CD4-positive, alpha-beta T cell (primary cell): ENCODE results near the gene OR51A4. TPM values are rescaled to one million over a fixed set of nuclear protein-coding genes. Genes with fewer than 3 reads are reported as not detected.

Experiments used
- ATAC-seq: fragments of 200-7000 bp; cut with Tn5 transposase; one replicate; pipeline ENCODE4 v1.10.0; 2022; ENCODE audit warnings: mild to moderate bottlenecking; ENCODE audit not compliant: poor library complexity
- CTCF ChIA-PET: fragments of 350-600 bp; sonication (Branson Sonifier 250); formaldehyde crosslinking; loops from one replicate; lab custom pipeline; 2021; ENCODE audit warnings: antibody characterized with exemption, inconsistent platforms; lab: Charles Lee
- POLR2A ChIA-PET: fragments of 350-600 bp; sonication (Branson Sonifier 250); formaldehyde crosslinking; loops from one replicate; lab custom pipeline; 2021; ENCODE audit warnings: antibody characterized with exemption, inconsistent platforms; lab: Charles Lee
- DNase-seq, 14 experiments: peaks; one replicate each; pipeline ENCODE4 v3.0.0-alpha.2; 2013 to 2020; ENCODE audit warnings: mixed read lengths in 2 of 14
- H3K27ac ChIP-seq, 2 donors: one replicate each; pipeline versions ENCODE4 v1.5.1 to v1.7.0; 2013; ENCODE audit warnings: low read length in 2 of 2, low read depth in 1 of 2, mild to moderate bottlenecking in 1 of 2
- H3K27me3 ChIP-seq, 2 experiments: 1 replicate in 1 of 2; 2 replicates in 1 of 2; pipeline versions ENCODE4 v1.6.1 to v1.7.0; 2013; ENCODE audit warnings: low read length in 2 of 2, control low read depth in 1 of 2, mild to moderate bottlenecking in 1 of 2, moderate library complexity in 1 of 2; ENCODE audit not compliant: insufficient read depth in 2 of 2, control insufficient read depth in 1 of 2
- H3K36me3 ChIP-seq: one replicate; pipeline ENCODE4 v1.6.1; 2013; ENCODE audit warnings: low read length, control low read depth; ENCODE audit not compliant: insufficient read depth
- H3K4me1 ChIP-seq: one replicate; pipeline ENCODE4 v1.6.1; 2013; ENCODE audit warnings: low read length, control low read depth; ENCODE audit not compliant: insufficient read depth
- H3K4me3 ChIP-seq: one replicate; pipeline ENCODE4 v1.5.1; 2013; ENCODE audit warnings: mild to moderate bottlenecking, low read length, moderate library complexity
- H3K9me3 ChIP-seq, 2 experiments: 1 replicate in 1 of 2; 2 replicates in 1 of 2; pipeline versions ENCODE4 v1.6.1 to v1.7.0; 2013; ENCODE audit warnings: low read length in 2 of 2, mild to moderate bottlenecking in 2 of 2, control low read depth in 1 of 2, moderate library complexity in 1 of 2; ENCODE audit not compliant: control insufficient read depth in 1 of 2, insufficient read depth in 1 of 2
- H3K27ac Mint-ChIP-seq: one replicate; pipeline ENCODE4 v1.8.0; 2020; ENCODE audit warnings: mixed read lengths
- H3K27me3 Mint-ChIP-seq: one replicate; pipeline ENCODE4 v1.8.0; 2021; ENCODE audit warnings: mixed read lengths
- H3K36me3 Mint-ChIP-seq: one replicate; pipeline ENCODE4 v1.8.0; 2021; ENCODE audit warnings: low read depth, mixed read lengths
- H3K4me1 Mint-ChIP-seq: one replicate; pipeline ENCODE4 v1.8.0; 2021; ENCODE audit warnings: low read depth, mixed read lengths
- H3K4me3 Mint-ChIP-seq: one replicate; pipeline ENCODE4 v1.8.0; 2020; ENCODE audit warnings: mild to moderate bottlenecking, mixed read lengths
- H3K9me3 Mint-ChIP-seq: one replicate; pipeline ENCODE4 v1.8.0; 2020; ENCODE audit warnings: mixed read lengths
- intact Hi-C, 2 experiments: fragments of 100-400 bp; cut with DNase I in 1 of 2; cut with micrococcal nuclease in 1 of 2; formaldehyde crosslinking; loops; one replicate each; pipeline versions ENCODE4 v1.15.1 to v1.9.0; 2023 to 2025; cut with DNase I, micrococcal nuclease
- total RNA-seq, 174 experiments: library from RNA in 2 of 174; stranded (reverse) in 2 of 174; gene quantifications; one replicate each; pipeline ENCODE4 v1.2.3 and lab custom pipeline; 2021 to 2026
- TF ChIP-seq, protein P1 (sequence below): fragments of 200-600 bp; IDR thresholded peaks from one replicate; pipeline ENCODE4 v1.8.0; 2022; ENCODE audit warnings: antibody characterized with exemption, mild to moderate bottlenecking

Gene OR51A4
- total RNA-seq, 2 experiments from 2014 or later = not detected

DNA sequence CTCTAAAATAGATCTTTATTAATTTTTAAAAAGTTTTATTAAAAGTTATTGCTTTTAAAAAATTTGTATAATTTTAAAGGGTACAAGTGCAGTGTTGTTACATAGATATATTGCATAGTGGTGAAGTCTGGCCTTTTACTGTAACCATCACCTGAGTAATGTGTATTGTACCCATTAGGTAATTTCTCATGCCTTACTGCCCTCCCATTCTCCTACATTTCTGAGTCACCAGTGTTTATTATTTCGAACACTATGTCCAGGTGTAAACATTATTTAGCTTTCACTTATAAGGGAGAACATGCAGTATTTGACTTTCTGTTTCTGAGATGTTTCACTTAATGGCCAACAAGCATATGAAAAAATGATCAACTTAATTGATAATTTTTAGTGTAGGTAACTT is 25.6 kb downstream of the OR51A4 start:
- H3K4me1 Mint-ChIP-seq = no peaks in the 10 kb centered on the region
- H3K27me3 Mint-ChIP-seq = peaks cover 12% of the 10 kb centered on the region
- H3K9me3 Mint-ChIP-seq = no peaks in the 10 kb centered on the region
- H3K4me3 ChIP-seq = no peak overlapping the region
- no peak overlapping the region for H3K27ac Mint-ChIP-seq
- ChIA-PET CTCF (no interaction called here), POLR2A (no interaction called here)
- intact Hi-C loops = no loop called here
- no peaks in the 10 kb centered on the region for H3K4me1 ChIP-seq
- no peak overlapping the region for H3K4me3 Mint-ChIP-seq
- no peaks in the 10 kb centered on the region for H3K36me3 ChIP-seq
- no peak overlapping the region for H3K27ac ChIP-seq
- DNase-seq (no peak), ATAC-seq (no peak)
- no peaks in the 10 kb centered on the region for H3K27me3 ChIP-seq
- TF ChIP-seq, protein P1, sequence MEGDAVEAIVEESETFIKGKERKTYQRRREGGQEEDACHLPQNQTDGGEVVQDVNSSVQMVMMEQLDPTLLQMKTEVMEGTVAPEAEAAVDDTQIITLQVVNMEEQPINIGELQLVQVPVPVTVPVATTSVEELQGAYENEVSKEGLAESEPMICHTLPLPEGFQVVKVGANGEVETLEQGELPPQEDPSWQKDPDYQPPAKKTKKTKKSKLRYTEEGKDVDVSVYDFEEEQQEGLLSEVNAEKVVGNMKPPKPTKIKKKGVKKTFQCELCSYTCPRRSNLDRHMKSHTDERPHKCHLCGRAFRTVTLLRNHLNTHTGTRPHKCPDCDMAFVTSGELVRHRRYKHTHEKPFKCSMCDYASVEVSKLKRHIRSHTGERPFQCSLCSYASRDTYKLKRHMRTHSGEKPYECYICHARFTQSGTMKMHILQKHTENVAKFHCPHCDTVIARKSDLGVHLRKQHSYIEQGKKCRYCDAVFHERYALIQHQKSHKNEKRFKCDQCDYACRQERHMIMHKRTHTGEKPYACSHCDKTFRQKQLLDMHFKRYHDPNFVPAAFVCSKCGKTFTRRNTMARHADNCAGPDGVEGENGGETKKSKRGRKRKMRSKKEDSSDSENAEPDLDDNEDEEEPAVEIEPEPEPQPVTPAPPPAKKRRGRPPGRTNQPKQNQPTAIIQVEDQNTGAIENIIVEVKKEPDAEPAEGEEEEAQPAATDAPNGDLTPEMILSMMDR = no peak
- no peaks in the 10 kb centered on the region for H3K36me3 Mint-ChIP-seq
- H3K9me3 ChIP-seq = peaks cover 0 to 4% of the 10 kb centered on the region in 2 experiments

DNA sequence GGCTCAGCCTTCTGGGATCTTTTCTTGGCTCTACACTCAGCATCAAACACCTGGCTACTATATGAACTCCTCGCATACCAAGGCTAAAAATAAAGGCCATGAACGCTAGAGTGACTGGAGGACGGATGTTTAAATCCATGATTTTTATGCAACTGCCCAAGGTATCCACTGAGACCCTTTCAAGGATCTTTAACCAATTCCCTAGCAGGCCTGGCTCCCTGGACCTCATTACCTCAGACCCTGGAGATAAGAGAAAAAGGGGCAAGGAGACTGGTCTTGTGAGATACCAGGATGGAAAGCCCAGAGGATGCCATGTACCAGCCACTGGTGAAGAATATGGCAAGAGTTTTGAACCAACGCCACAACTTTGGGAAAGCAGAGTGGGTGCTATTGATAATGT is 28.2 kb downstream of the OR51A4 start, which contains the start of gene OR51G2:
TSS of gene OR51G2 (minus strand) at position 101 of the 400 bp plus-strand sequence. CDS start 3,687 bp downstream, outside the sequence.
- POLR2A ChIA-PET = no interaction called here
- H3K9me3 Mint-ChIP-seq = no peaks in the 10 kb centered on the region
- CTCF ChIA-PET = no interaction called here
- intact Hi-C loops = no loop called here
- H3K4me3 Mint-ChIP-seq = no peak within 1 kb of the TSS
- TF ChIP-seq, protein P1 = no peak
- no peaks in the 10 kb centered on the region for H3K36me3 Mint-ChIP-seq
- Histone ChIP-seq H3K36me3 (no peaks in the 10 kb centered on the region), H3K4me3 (no peak within 1 kb of the TSS), H3K9me3 (peaks cover 0 to 4% of the 10 kb centered on the region in 2 experiments), H3K27ac (no peak within 1 kb of the TSS), H3K4me1 (no peaks in the 10 kb centered on the region), H3K27me3 (no peaks in the 10 kb centered on the region)
- no peak within 1 kb of the TSS for H3K27ac Mint-ChIP-seq
- ATAC-seq (no peak), DNase-seq (no peak)
- H3K27me3 Mint-ChIP-seq = peaks cover 12% of the 10 kb centered on the region
- no peaks in the 10 kb centered on the region for H3K4me1 Mint-ChIP-seq

DNA sequence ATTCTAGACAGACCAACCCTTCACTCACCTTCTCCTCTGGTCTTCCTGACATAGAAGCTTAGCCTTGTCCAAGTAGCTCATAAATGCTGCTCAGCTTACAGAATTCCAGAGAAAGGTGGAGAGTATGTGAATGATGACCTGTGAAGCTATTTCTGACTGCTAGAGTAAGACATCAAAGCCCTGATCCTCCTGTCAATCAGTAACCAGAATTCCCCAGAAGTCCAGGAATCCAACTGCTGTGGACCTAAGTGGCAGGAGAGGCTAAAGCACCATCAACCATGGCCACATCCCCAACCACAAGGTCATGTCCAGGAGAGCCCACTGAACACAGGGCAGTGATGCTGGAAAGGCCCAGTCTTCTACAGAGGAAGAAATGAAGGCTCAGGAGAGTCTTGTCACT is 30.8 kb downstream of the OR51A4 start:
- no peak overlapping the region for H3K27ac ChIP-seq
- CTCF ChIA-PET = no interaction called here
- H3K36me3 ChIP-seq = no peaks in the 10 kb centered on the region
- Mint-ChIP-seq H3K4me3 (no peak overlapping the region), H3K27ac (no peak overlapping the region), H3K27me3 (peaks cover 11% of the 10 kb centered on the region), H3K4me1 (no peaks in the 10 kb centered on the region), H3K36me3 (no peaks in the 10 kb centered on the region), H3K9me3 (no peaks in the 10 kb centered on the region)
- POLR2A ChIA-PET = no interaction called here
- H3K4me3 ChIP-seq = no peak overlapping the region
- intact Hi-C loops = no loop called here
- H3K27me3 ChIP-seq = no peaks in the 10 kb centered on the region
- H3K9me3 ChIP-seq = no peaks in the 10 kb centered on the region
- DNase-seq = no peak
- TF ChIP-seq, protein P1 = no peak
- no peaks in the 10 kb centered on the region for H3K4me1 ChIP-seq
- ATAC-seq = no peak
